ENCODE measurements around the gene GRIK3. TPM values are rescaled to one million over a fixed set of nuclear protein-coding genes. Genes with fewer than 3 reads are reported as not detected.

GRIK3 gene
- polyA plus RNA-seq, 1 donor (not counting 4 experiments of a cell fraction or from before 2014, with no cell fraction given), result not detected

DNA sequence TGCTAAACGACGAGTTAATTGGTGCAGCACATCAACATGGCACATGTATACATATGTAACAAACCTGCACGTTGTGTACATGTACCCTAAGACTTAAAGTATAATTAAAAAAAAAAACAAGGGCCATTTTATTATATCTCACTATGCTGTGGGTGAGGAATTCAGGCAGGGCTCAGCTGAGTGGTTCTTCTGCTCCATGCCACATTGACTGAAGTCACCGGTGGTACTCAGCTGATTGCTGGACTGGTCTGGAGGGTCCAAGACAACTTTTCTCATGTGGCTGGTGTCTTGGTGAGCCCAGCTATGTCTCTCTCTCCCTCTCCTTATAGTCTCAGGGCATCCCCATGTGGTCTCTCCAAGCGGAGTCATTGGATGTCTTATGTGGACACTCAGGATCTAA is 275.0 kb downstream of the GRIK3 start:
- no peaks in the 10 kb centered on the region for H3K9me3 ChIP-seq (ENCODE audit: control insufficient read depth, low read depth, low read length)
- H3K4me1 ChIP-seq (ENCODE audit: control insufficient read depth, extremely low read depth, insufficient read depth, low read length), result no peaks in the 10 kb centered on the region
- no peaks in the 10 kb centered on the region for H3K9me1 ChIP-seq (ENCODE audit: control insufficient read depth, extremely low read depth, insufficient read depth, low read length)
- no peak overlapping the region for H3K4me2 ChIP-seq (ENCODE audit: control insufficient read depth, extremely low read depth, insufficient read depth, low read depth, low read length)
- no peaks in the 10 kb centered on the region for H4K20me1 ChIP-seq (ENCODE audit: control insufficient read depth, extremely low read depth, insufficient read depth, low read length)
- no peaks in the 10 kb centered on the region for H3K79me2 ChIP-seq (ENCODE audit: control insufficient read depth, insufficient read depth, low read length)
- H2AFZ ChIP-seq (ENCODE audit: control insufficient read depth, low read length), result no peak overlapping the region
- FAIRE-seq, result no peak
- no peak overlapping the region for H3K4me3 ChIP-seq (ENCODE audit: control insufficient read depth in 2 of 3, extremely low read depth in 1 of 3, insufficient read depth in 2 of 3, low read depth in 1 of 3, low read length in 3 of 3)
- no peak for DNase-seq (ENCODE audit: low read depth, low spot score)
- H3K36me3 ChIP-seq (ENCODE audit: control insufficient read depth in 2 of 2, extremely low read depth in 1 of 2, insufficient read depth in 2 of 2, low read length in 2 of 2), result no peaks in the 10 kb centered on the region
- H3K27me3 ChIP-seq (ENCODE audit: control insufficient read depth, extremely low read depth, insufficient read depth, low read length), result no peaks in the 10 kb centered on the region
- no peak overlapping the region for H3K27ac ChIP-seq (ENCODE audit: control insufficient read depth, insufficient read depth, low read length)
- H3K9ac ChIP-seq (ENCODE audit: control insufficient read depth, extremely low read depth, insufficient read depth, low read length), result no peak overlapping the region
- dilution Hi-C loops (cut with MboI; ENCODE audit: extremely low pct_ligation_motif_present, low sequenced_read_pairs), result no loop called here
- TF ChIP-seq, protein P1, sequence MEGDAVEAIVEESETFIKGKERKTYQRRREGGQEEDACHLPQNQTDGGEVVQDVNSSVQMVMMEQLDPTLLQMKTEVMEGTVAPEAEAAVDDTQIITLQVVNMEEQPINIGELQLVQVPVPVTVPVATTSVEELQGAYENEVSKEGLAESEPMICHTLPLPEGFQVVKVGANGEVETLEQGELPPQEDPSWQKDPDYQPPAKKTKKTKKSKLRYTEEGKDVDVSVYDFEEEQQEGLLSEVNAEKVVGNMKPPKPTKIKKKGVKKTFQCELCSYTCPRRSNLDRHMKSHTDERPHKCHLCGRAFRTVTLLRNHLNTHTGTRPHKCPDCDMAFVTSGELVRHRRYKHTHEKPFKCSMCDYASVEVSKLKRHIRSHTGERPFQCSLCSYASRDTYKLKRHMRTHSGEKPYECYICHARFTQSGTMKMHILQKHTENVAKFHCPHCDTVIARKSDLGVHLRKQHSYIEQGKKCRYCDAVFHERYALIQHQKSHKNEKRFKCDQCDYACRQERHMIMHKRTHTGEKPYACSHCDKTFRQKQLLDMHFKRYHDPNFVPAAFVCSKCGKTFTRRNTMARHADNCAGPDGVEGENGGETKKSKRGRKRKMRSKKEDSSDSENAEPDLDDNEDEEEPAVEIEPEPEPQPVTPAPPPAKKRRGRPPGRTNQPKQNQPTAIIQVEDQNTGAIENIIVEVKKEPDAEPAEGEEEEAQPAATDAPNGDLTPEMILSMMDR (optimal IDR thresholded peaks at IDR 0.05 in 1 of 3, IDR thresholded peaks at IDR 0.05 in 1 of 3, conservative IDR thresholded peaks at IDR 0.05 in 1 of 3; ENCODE audit: extremely low read depth in 1 of 3, insufficient read depth in 2 of 3, low read length in 3 of 3), result no peak
- TF ChIP-seq EZH2 (IDR thresholded peaks at IDR 0.05; ENCODE audit: low read length), result no peak

DNA sequence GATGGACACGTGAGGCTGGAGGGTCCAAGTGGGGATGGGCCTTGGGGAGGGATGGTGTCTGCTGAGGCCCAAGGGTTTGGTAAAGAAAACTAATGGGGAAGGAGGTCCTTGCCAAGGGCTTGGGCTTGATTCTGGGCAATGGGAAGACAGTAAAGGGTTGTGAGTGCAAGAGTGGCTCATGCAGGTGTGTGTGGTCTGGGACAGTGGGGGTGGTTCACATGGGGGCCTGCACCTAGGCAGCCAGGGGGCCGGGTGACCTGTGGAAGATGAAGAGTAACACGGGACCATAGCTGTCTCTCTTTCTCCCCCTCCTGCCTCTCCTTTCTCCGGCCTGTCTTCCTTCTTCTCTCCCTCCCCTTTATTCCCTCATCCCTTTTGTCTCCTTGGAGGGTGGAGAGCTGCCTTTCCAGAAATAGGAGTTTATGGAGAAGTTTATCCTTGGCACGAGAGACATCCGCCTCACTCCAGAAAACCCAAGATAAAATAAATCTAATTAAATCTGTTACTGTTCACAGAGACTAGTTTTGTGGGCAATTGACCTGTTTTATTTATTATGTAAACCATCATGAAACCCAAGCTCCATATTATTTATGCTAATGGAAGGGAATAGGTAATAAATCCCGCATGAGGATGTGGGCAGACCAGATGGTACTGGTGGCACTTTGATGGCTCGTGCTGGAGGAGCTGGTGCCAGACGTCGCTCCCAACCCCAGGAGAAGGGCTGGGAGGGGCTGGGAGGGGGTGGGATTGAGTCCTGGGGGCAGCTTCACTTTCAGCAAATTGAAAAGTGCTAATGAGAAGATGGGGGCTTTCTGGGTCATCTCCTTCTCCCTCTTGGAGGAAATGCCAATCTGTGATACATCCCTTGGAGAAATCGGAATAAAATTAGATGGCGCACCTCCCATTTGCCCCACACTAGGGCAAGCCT is 278.7 kb downstream of the GRIK3 start:
- Histone ChIP-seq H3K9ac (ENCODE audit: control insufficient read depth, extremely low read depth, insufficient read depth, low read length) (no peak overlapping the region), H3K4me3 (ENCODE audit: control insufficient read depth in 2 of 3, extremely low read depth in 1 of 3, insufficient read depth in 2 of 3, low read depth in 1 of 3, low read length in 3 of 3) (no peak overlapping the region), H3K27ac (ENCODE audit: control insufficient read depth, insufficient read depth, low read length) (no peak overlapping the region), H3K4me1 (ENCODE audit: control insufficient read depth, extremely low read depth, insufficient read depth, low read length) (no peaks in the 10 kb centered on the region), H3K27me3 (ENCODE audit: control insufficient read depth, extremely low read depth, insufficient read depth, low read length) (no peaks in the 10 kb centered on the region), H4K20me1 (ENCODE audit: control insufficient read depth, extremely low read depth, insufficient read depth, low read length) (no peaks in the 10 kb centered on the region), H3K4me2 (ENCODE audit: control insufficient read depth, extremely low read depth, insufficient read depth, low read depth, low read length) (no peak overlapping the region), H2AFZ (ENCODE audit: control insufficient read depth, low read length) (no peak overlapping the region), H3K79me2 (ENCODE audit: control insufficient read depth, insufficient read depth, low read length) (no peaks in the 10 kb centered on the region), H3K9me3 (ENCODE audit: control insufficient read depth, low read depth, low read length) (no peaks in the 10 kb centered on the region), H3K9me1 (ENCODE audit: control insufficient read depth, extremely low read depth, insufficient read depth, low read length) (no peaks in the 10 kb centered on the region), H3K36me3 (ENCODE audit: control insufficient read depth in 2 of 2, extremely low read depth in 1 of 2, insufficient read depth in 2 of 2, low read length in 2 of 2) (no peaks in the 10 kb centered on the region)
- DNase-seq (ENCODE audit: low read depth, low spot score) (no peak), FAIRE-seq (no peak)
- dilution Hi-C loops (cut with MboI; ENCODE audit: extremely low pct_ligation_motif_present, low sequenced_read_pairs), result no loop called here
- TF ChIP-seq, protein P1 (optimal IDR thresholded peaks at IDR 0.05 in 1 of 3, IDR thresholded peaks at IDR 0.05 in 1 of 3, conservative IDR thresholded peaks at IDR 0.05 in 1 of 3; ENCODE audit: extremely low read depth in 1 of 3, insufficient read depth in 2 of 3, low read length in 3 of 3), result no peak
- TF ChIP-seq EZH2 (IDR thresholded peaks at IDR 0.05; ENCODE audit: low read length), result no peak
